ENCODE measurements around the gene DLEC1. TPM values are rescaled to one million over a fixed set of nuclear protein-coding genes. Genes with fewer than 3 reads are reported as not detected.

Gene DLEC1
- total and polyA plus RNA-seq, 9 of the 15 experiments (the other 6 are each of a cell fraction or from before 2014, with no cell fraction given), result 0.07 to 0.08 TPM; not detected in 7

DNA sequence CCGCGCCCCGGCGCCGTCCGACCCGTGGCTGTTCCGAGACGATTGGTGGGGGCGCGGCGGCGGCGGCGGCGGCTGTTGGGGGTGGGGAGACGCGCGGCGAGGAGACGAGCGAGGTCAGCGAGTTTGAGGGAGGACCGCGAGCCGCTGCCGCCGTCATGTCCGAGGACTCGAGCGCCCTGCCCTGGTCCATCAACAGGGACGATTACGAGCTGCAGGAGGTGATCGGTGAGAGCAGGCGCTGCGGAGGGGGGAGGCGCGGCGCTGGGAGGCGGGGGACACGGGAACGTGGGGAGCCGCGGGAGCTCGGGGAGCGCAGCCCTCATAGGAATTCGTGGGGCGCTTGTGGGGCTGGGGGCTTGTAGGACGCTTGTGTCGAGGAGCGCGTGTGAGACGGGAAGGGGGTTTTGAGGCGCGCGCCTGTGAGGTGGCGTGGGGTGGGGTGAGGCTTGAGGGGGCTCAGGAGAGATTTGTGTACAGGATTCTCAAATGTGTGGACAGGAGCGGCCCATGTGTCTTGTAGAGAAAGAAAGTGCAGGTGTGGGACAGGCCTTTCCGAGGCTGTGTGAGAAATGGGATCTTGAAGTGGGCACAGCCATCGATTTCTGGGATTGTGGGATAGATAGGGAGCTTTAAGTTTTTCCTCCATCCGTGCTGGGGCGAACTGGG, 126.8 kb downstream of the DLEC1 start (continued):
- TF ChIP-seq NR4A1 (CRISPR knock-in tag; IDR thresholded peaks at IDR 0.05), result 0 out of 2 replicates have a peak, but pooled peaks have one; percentile 6
- TF ChIP-seq NR4A1 (tag; IDR thresholded peaks at IDR 0.05), result no peak
- TF ChIP-seq, protein P1, sequence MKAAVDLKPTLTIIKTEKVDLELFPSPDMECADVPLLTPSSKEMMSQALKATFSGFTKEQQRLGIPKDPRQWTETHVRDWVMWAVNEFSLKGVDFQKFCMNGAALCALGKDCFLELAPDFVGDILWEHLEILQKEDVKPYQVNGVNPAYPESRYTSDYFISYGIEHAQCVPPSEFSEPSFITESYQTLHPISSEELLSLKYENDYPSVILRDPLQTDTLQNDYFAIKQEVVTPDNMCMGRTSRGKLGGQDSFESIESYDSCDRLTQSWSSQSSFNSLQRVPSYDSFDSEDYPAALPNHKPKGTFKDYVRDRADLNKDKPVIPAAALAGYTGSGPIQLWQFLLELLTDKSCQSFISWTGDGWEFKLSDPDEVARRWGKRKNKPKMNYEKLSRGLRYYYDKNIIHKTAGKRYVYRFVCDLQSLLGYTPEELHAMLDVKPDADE (conservative IDR thresholded peaks at IDR 0.05; ENCODE audit: control insufficient read depth, low read depth, low read length), result peak; percentile 33; the same call in 1 of the 2 replicates
- TF ChIP-seq, protein P2, sequence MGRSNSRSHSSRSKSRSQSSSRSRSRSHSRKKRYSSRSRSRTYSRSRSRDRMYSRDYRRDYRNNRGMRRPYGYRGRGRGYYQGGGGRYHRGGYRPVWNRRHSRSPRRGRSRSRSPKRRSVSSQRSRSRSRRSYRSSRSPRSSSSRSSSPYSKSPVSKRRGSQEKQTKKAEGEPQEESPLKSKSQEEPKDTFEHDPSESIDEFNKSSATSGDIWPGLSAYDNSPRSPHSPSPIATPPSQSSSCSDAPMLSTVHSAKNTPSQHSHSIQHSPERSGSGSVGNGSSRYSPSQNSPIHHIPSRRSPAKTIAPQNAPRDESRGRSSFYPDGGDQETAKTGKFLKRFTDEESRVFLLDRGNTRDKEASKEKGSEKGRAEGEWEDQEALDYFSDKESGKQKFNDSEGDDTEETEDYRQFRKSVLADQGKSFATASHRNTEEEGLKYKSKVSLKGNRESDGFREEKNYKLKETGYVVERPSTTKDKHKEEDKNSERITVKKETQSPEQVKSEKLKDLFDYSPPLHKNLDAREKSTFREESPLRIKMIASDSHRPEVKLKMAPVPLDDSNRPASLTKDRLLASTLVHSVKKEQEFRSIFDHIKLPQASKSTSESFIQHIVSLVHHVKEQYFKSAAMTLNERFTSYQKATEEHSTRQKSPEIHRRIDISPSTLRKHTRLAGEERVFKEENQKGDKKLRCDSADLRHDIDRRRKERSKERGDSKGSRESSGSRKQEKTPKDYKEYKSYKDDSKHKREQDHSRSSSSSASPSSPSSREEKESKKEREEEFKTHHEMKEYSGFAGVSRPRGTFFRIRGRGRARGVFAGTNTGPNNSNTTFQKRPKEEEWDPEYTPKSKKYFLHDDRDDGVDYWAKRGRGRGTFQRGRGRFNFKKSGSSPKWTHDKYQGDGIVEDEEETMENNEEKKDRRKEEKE (IDR thresholded peaks at IDR 0.05; ENCODE audit: borderline replicate concordance in 1 of 2, control insufficient read depth in 1 of 2, low read depth in 2 of 2, low read length in 1 of 2), result no peak
- TF ChIP-seq, protein P3, sequence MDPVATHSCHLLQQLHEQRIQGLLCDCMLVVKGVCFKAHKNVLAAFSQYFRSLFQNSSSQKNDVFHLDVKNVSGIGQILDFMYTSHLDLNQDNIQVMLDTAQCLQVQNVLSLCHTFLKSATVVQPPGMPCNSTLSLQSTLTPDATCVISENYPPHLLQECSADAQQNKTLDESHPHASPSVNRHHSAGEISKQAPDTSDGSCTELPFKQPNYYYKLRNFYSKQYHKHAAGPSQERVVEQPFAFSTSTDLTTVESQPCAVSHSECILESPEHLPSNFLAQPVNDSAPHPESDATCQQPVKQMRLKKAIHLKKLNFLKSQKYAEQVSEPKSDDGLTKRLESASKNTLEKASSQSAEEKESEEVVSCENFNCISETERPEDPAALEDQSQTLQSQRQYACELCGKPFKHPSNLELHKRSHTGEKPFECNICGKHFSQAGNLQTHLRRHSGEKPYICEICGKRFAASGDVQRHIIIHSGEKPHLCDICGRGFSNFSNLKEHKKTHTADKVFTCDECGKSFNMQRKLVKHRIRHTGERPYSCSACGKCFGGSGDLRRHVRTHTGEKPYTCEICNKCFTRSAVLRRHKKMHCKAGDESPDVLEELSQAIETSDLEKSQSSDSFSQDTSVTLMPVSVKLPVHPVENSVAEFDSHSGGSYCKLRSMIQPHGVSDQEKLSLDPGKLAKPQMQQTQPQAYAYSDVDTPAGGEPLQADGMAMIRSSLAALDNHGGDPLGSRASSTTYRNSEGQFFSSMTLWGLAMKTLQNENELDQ (CRISPR knock-in tag; IDR thresholded peaks at IDR 0.05; ENCODE audit: borderline replicate concordance), result peak; percentile 21; the same call in 1 of the 2 replicates
- peak; percentile 72 for TF ChIP-seq POLR2G (IDR thresholded peaks at IDR 0.05; ENCODE audit: low read depth, low read length)
- TF ChIP-seq, protein P4, sequence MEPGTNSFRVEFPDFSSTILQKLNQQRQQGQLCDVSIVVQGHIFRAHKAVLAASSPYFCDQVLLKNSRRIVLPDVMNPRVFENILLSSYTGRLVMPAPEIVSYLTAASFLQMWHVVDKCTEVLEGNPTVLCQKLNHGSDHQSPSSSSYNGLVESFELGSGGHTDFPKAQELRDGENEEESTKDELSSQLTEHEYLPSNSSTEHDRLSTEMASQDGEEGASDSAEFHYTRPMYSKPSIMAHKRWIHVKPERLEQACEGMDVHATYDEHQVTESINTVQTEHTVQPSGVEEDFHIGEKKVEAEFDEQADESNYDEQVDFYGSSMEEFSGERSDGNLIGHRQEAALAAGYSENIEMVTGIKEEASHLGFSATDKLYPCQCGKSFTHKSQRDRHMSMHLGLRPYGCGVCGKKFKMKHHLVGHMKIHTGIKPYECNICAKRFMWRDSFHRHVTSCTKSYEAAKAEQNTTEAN (CRISPR knock-in tag; IDR thresholded peaks at IDR 0.05), result no peak
- TF ChIP-seq, protein P5, sequence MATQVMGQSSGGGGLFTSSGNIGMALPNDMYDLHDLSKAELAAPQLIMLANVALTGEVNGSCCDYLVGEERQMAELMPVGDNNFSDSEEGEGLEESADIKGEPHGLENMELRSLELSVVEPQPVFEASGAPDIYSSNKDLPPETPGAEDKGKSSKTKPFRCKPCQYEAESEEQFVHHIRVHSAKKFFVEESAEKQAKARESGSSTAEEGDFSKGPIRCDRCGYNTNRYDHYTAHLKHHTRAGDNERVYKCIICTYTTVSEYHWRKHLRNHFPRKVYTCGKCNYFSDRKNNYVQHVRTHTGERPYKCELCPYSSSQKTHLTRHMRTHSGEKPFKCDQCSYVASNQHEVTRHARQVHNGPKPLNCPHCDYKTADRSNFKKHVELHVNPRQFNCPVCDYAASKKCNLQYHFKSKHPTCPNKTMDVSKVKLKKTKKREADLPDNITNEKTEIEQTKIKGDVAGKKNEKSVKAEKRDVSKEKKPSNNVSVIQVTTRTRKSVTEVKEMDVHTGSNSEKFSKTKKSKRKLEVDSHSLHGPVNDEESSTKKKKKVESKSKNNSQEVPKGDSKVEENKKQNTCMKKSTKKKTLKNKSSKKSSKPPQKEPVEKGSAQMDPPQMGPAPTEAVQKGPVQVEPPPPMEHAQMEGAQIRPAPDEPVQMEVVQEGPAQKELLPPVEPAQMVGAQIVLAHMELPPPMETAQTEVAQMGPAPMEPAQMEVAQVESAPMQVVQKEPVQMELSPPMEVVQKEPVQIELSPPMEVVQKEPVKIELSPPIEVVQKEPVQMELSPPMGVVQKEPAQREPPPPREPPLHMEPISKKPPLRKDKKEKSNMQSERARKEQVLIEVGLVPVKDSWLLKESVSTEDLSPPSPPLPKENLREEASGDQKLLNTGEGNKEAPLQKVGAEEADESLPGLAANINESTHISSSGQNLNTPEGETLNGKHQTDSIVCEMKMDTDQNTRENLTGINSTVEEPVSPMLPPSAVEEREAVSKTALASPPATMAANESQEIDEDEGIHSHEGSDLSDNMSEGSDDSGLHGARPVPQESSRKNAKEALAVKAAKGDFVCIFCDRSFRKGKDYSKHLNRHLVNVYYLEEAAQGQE (IDR thresholded peaks at IDR 0.05; ENCODE audit: borderline replicate concordance), result 0 out of 2 replicates have a peak, but pooled peaks have one; percentile 9
- TF ChIP-seq, protein P5 (CRISPR knock-in tag; IDR thresholded peaks at IDR 0.05; ENCODE audit: low read depth), result no peak
